Embryonic facial prominence (tissue), 1 donor: Measurements from ENCODE around the gene FAM163A.
"Not testable (repeated sequence)": the region's sequence is repeated elsewhere in the genome, so short reads cannot be mapped to it uniquely, and the experiment has no call there.

Experiments used
- DNase-seq: peaks from one replicate; pipeline ENCODE4 v3.0.0-alpha.2; 2016; ENCODE audit errors: extremely low spot score

The FAM163A gene

DNA sequence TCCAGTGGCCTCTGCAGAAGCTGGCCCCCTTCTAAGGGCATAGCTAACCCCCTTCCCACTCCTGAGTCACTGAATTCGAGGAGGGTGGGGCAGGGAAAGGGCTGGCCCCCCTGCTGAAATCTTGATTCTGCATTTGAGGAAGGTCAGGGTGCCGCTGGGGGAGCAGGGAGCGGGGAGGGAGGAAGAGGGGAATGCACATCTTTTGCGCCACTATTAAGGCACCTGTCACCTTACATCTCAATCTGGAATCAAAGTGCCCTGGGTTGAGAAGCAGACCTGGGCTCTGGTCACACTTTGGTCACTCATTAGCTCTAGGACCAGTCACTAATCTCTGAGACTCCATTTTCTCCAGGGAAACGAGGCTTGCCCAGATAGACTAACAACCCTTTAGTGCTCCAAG is 72.5 kb downstream of the FAM163A start:
- DNase-seq: no peak

DNA sequence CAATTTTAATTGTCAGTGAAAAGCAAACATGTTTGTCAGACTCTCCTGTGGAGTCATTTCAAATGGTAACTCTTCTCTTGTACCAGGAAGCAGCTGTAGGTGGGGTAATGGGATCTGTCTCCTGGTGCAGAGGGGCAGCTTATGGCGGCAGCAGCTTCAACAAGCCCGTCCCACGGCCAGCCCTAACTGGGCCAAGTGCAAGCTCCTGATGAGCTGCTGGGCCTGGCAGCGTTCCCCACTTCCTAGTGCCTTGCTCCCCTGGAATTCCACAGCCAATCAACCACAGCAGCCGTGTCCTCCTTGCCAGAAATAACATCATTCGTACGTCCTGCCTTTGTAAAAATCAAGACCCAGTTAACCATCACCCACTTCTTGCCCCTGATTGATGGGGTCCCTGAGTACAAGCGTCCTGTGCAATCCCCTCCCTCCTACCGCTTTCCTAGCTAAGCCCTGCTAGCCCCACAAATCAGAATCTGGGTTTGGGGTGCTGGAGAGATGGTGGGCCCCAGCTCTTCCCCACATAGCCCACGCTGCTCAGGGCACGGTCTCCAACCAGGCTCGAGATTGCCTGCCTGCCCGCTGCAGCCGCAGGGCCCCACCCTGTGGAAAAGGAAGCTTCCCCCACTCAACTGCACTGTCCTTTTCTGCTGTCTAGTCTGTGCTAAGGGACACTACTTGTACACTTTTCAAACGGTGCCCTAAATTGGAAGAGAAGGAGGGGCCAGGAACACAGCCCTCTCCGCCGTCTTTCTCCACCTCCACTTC is 73.3 kb downstream of the FAM163A start:
- no peak for DNase-seq

DNA sequence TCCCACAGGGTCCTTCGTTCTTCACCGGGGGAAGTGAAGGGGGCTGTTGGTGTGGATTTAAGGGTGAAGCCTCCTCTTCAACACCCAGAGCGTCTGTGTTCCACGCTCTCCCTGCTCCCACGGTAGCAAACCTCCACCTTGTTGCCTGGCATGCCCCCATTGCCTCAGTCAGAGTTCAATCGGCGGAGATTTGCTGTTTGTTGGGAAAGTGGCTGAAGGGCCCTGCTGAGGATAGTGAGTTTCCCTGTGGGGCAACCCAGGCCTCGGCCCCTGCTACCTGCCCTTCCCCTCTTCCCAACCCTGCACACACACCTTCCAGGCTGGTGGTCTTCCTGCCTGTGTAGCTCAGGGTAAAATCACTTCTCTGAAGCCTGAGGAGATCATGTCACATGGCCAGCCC is 74.0 kb downstream of the FAM163A start:
- DNase-seq: no peak

DNA sequence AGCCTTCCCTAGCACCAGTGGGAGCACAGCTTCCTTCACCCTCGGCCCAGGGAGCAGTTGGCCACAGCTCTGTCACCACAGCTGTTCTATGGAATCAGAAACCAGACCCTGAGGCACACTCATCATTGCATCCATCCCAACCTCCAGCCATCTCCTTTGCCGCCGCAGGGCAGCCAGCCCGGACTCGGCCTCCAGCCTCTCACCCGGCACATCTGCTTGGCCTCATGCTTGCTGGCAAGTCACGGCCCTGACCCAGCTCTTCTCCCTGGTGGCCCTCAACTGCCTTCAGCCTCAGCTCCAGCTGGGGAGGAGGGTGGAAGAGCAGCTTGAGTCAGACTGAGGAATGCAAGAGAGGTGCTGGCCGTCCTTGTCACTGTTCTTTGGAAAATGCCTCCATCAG is 74.7 kb downstream of the FAM163A start:
- DNase-seq: no peak

DNA sequence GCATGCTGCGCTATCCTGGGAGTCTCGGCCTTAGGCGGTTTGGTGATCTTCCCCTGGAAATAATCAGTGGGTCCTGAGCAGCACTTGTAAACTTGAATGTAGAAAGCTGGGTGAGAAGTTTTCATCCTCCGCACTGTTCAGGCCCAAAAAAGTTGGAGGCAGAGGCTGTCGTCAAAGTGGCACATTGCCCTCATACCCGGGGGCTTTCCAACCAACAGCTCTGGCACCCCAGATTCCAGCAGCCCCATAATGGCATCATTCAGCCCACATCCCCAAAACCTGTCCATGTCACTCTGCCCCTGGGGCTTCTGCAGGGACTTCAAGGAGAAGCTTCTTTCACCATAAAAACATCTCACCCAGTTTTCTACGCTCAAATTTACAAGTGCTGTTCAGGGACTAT is 75.2 kb downstream of the FAM163A start:
- DNase-seq: no peak

GRCh38 chr1:179818743-179819173 is 75.7 kb downstream of the FAM163A start:
- no peak for DNase-seq

- no peak for DNase-seq
These were observed 77.3 kb downstream of the FAM163A start for GRCh38 chr1:179820226-179820970.

DNA sequence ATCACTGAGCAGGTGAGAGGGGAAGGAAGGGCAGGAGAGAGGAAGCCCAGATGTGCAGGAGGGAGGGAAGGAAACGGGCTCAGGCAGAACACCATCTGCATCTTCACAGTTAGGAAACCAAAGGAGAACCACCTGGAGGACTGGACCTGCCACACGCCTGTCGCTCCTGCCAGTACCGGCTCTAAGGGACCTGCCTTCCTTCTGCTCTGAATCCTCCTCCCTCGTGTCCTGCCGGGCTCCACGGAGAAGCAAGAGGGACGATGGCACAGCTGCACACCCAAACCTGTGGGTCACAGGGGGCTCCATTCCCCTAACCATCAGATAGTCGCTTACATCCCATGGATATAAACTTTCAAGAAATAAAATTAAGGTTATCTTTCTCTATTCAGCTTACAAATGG is 78.4 kb downstream of the FAM163A start:
- no peak for DNase-seq

- no peak for DNase-seq
These were observed 79.0 kb downstream of the FAM163A start for GRCh38 chr1:179822065-179822464.

GRCh38 chr1:179823693-179824092 is 80.6 kb downstream of the FAM163A start:
- DNase-seq: no peak

- DNase-seq: no peak
These were observed 81.2 kb downstream of the FAM163A start for GRCh38 chr1:179824265-179824664.

DNA sequence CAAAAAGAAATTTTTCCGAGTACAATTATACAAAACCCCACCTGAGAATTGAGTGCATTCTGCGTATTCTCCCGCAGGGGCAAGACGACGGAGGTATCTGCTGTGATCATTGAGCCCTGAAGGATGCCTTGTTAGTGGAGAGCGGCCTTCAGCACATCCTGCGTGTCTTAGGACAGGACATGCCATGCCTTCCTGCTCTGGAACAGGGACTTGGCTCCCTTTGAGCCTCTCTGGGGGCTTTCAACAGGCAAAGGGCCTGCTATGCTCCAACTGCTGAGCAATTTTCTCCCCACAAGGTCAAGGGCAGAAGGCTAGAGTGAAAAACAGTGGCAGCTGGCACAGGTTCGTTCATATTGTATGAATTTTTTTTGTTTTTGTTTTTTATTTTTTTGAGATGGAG is 82.1 kb downstream of the FAM163A start:
- DNase-seq: no peak

DNA sequence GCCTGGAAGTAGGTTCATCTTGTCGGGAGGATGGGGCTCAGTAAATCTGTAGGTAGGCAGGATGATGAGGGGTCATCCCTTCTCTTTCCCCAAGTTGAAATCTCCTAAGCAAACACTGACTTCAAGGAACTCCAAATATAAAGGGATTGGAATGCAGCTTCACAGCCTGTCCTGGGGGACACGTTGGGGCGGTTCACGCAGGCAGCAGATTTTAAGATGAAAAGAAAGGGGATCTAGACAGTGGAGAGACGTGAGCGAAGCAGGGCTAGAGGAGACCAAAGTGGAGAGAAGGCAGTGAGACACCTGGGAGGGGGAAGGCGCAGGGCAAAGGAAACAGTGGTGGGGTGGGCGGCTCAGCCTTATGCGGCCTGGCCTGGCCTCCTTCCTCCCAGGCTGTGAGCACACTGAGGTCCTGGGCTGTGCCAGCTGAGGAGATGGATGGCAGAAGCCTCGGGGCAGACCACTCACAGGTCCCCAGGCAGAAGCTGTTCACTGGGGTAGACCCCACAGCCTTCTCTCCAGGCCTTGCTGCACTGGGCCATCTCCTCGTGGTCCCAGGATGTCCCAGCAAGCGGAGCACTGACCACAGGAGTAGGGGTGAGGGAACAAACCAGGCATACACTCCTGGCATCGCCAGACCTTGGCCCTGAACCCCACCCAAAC is 82.8 kb downstream of the FAM163A start:
- no peak for DNase-seq

DNA sequence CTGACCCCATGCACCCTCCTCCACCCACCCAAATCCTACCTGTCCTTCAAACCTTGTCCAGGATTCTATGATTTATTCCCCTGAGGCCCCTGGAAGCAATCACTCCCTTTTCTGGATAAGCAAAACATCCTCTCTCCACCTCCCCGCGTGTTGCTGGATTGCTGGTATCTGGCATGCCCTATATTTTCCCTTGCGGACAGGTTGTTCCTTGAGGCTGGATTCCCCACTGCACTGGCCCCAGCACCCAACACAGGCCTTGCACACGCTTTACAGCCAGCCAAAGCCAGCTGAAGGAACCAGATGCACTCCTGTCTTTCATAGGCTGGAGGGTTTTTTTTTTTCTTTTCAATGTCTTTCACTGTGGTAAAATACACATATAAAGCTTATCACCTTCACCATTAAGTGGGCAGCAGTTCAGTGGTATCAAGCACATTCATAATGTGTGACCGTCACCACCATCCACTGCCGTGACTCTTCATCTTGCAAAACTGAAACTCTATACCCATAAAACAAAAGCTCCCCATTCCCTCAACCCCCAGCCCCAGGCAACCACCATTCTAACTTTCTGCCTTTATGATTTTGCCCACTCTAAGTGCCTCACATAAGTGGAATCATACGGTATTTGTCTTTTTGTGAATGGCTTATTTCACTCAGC is 83.7 kb downstream of the FAM163A start:
- no peak for DNase-seq

GRCh38 chr1:179828554-179829110 is 85.5 kb downstream of the FAM163A start:
- no peak for DNase-seq

DNA sequence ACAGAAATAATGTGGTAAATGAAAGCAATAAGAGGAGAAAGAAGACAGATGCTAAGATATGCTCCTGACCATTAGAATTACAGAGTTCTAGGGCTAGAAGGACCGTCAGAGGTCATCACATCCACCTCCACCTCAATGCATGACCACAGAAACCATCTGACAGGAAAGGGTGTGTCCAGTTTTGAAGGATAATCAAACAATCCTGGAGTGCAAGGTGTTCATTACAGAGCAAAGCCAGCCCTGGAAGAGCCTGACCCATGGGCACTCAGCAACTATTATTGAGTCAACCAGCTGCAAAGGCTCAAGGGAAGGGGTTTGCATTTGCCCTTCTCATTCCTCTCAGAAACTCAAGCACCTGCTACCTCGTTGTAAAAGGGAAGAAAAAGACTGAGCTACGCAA is 88.1 kb downstream of the FAM163A start:
- DNase-seq: no peak

- DNase-seq: no peak
These were observed 89.0 kb downstream of the FAM163A start for GRCh38 chr1:179831852-179832699.

- DNase-seq: not testable (repeated sequence)
These were observed 93.8 kb downstream of the FAM163A start for GRCh38 chr1:179836686-179837445.

GRCh38 chr1:179840107-179840506 is 97.0 kb downstream of the FAM163A start:
- no peak for DNase-seq

- DNase-seq: no peak
These were observed 105.1 kb downstream of the FAM163A start for GRCh38 chr1:179848233-179848632.
